Esophagus muscularis mucosa (tissue), 4 donors: ENCODE measurements around the gene SRSF6.

ENCODE experiments used
- CTCF ChIP-seq, 3 experiments: fragments of 200-600 bp in 2 of 3; fragments of 450-650 bp in 1 of 3; sonication (generic) in 2 of 3; IDR thresholded peaks; one replicate each; pipeline ENCODE4 v1.5.1; 2017 to 2019; ENCODE audit warnings: antibody characterized with exemption in 3 of 3, mild to moderate bottlenecking in 2 of 3, moderate library complexity in 1 of 3
- EP300 ChIP-seq: sonication (generic); formaldehyde crosslinking; IDR thresholded peaks from one replicate; pipeline ENCODE4 v1.6.1; 2017; ENCODE audit warnings: antibody characterized with exemption
- POLR2A ChIP-seq: fragments of 450-650 bp; IDR thresholded peaks from one replicate; pipeline ENCODE4 v1.6.1; 2017; ENCODE audit warnings: antibody characterized with exemption, moderate library complexity, mild to moderate bottlenecking, low read depth
- POLR2AphosphoS5 ChIP-seq, 2 donors: sonication (generic); formaldehyde crosslinking; IDR thresholded peaks; one replicate each; pipeline ENCODE4 v1.6.1; 2017; ENCODE audit warnings: antibody characterized with exemption in 2 of 2

GRCh38 chr20:43426172-43426571 is 31.5 kb upstream of the SRSF6 start:
- TF ChIP-seq CTCF (IDR thresholded peaks at IDR 0.05): no peak
- TF ChIP-seq POLR2AphosphoS5 (IDR thresholded peaks at IDR 0.05): no peak
- no peak for TF ChIP-seq POLR2A
- no peak for TF ChIP-seq EP300
